SJCRH30 (cell line): ENCODE measurements around the gene TIAM2. TPM values are rescaled to one million over a fixed set of nuclear protein-coding genes. Genes with fewer than 3 reads are reported as not detected.
"Not testable (repeated sequence)": the region's sequence is repeated elsewhere in the genome, so short reads cannot be mapped to it uniquely, and the experiment has no call there.

ENCODE experiments used
- DNase-seq, 2 experiments: peaks; one replicate each; pipeline ENCODE4 v3.0.0-alpha.2; 2015 to 2020
- H3K27ac ChIP-seq: fragments of 250-450 bp; sonication (Bioruptor Pico); 2 replicates; pipeline ENCODE4 v1.5.1; 2020; ENCODE audit warnings: mild to moderate bottlenecking, moderate library complexity
- H3K27me3 ChIP-seq: fragments of 250-450 bp; sonication (Bioruptor Pico); 2 replicates; pipeline ENCODE4 v1.5.1; 2020; ENCODE audit warnings: mild to moderate bottlenecking, moderate library complexity
- H3K36me3 ChIP-seq: fragments of 250-450 bp; sonication (Bioruptor Pico); 2 replicates; pipeline ENCODE4 v1.5.1; 2020; ENCODE audit warnings: mild to moderate bottlenecking, moderate library complexity
- H3K4me1 ChIP-seq: fragments of 250-450 bp; sonication (Bioruptor Pico); 2 replicates; pipeline ENCODE4 v1.5.1; 2020; ENCODE audit warnings: mild to moderate bottlenecking, moderate library complexity
- H3K4me3 ChIP-seq: fragments of 250-450 bp; sonication (Bioruptor Pico); 2 replicates; pipeline ENCODE4 v1.5.1; 2020; ENCODE audit warnings: mild to moderate bottlenecking, moderate library complexity
- H3K9me3 ChIP-seq: fragments of 250-450 bp; sonication (Bioruptor Pico); replicated peaks from 2 replicates; pipeline ENCODE4 v1.5.1; 2020; ENCODE audit warnings: mild to moderate bottlenecking, moderate library complexity
- total RNA-seq: library from RNA; depleted of rRNA; stranded (reverse); fragments of >200 nt; shearing (Covaris generic); gene quantifications from 2 replicates; pipeline ENCODE4 v1.2.3, GENCODE V29; 2014

Gene TIAM2
- total RNA-seq, 1 experiment from 2014 or later, result 23.8 TPM

- no peak overlapping the region for H3K4me3 ChIP-seq
- H3K4me1 ChIP-seq, result peaks cover 15% of the 10 kb centered on the region
- H3K9me3 ChIP-seq, result peaks cover 5% of the 10 kb centered on the region; the same call in 1 of the 2 replicates
- no peak overlapping the region for H3K27ac ChIP-seq
- DNase-seq, result no peak
- peaks cover 8% of the 10 kb centered on the region for H3K36me3 ChIP-seq
- H3K27me3 ChIP-seq, result no peaks in the 10 kb centered on the region
Observed at GRCh38 chr6:155216312-155217046, 221.4 kb downstream of the TIAM2 start.

- not testable (repeated sequence) for H3K4me1 ChIP-seq, H3K27me3 ChIP-seq, H3K27ac ChIP-seq, H3K36me3 ChIP-seq, DNase-seq, H3K9me3 ChIP-seq, H3K4me3 ChIP-seq
Observed at GRCh38 chr6:155218711-155219110, 223.6 kb downstream of the TIAM2 start.

GRCh38 chr6:155219299-155219698 lies 224.2 kb downstream of the TIAM2 start:
- Histone ChIP-seq H3K27ac (no peak overlapping the region), H3K4me3 (no peak overlapping the region), H3K27me3 (no peaks in the 10 kb centered on the region), H3K9me3 (no peaks in the 10 kb centered on the region), H3K4me1 (no peaks in the 10 kb centered on the region), H3K36me3 (no peaks in the 10 kb centered on the region; the same call in 1 of the 2 replicates)
- DNase-seq, result no peak

- H3K27ac ChIP-seq, result no peak overlapping the region
- DNase-seq, result no peak
- no peaks in the 10 kb centered on the region for H3K9me3 ChIP-seq
- H3K36me3 ChIP-seq, result no peaks in the 10 kb centered on the region; the same call in 1 of the 2 replicates
- no peaks in the 10 kb centered on the region for H3K4me1 ChIP-seq
- no peaks in the 10 kb centered on the region for H3K27me3 ChIP-seq
- H3K4me3 ChIP-seq, result no peak overlapping the region
Observed at GRCh38 chr6:155219858-155220301, 224.8 kb downstream of the TIAM2 start.

- Histone ChIP-seq H3K27me3 (no peaks in the 10 kb centered on the region), H3K4me1 (no peaks in the 10 kb centered on the region), H3K9me3 (no peaks in the 10 kb centered on the region), H3K4me3 (no peak overlapping the region), H3K27ac (no peak overlapping the region), H3K36me3 (no peaks in the 10 kb centered on the region; the same call in 1 of the 2 replicates)
- DNase-seq, result no peak
Observed at GRCh38 chr6:155221086-155221485, 226.0 kb downstream of the TIAM2 start.

GRCh38 chr6:155222506-155222905 lies 227.4 kb downstream of the TIAM2 start:
- no peaks in the 10 kb centered on the region for H3K9me3 ChIP-seq
- H3K4me3 ChIP-seq, result no peak overlapping the region
- DNase-seq, result no peak
- no peak overlapping the region for H3K27ac ChIP-seq
- no peaks in the 10 kb centered on the region; the same call in 1 of the 2 replicates for H3K36me3 ChIP-seq
- no peaks in the 10 kb centered on the region for H3K4me1 ChIP-seq
- H3K27me3 ChIP-seq, result no peaks in the 10 kb centered on the region

- Histone ChIP-seq H3K27me3 (no peaks in the 10 kb centered on the region), H3K9me3 (no peaks in the 10 kb centered on the region), H3K4me1 (no peaks in the 10 kb centered on the region), H3K36me3 (no peaks in the 10 kb centered on the region), H3K4me3 (no peak overlapping the region), H3K27ac (no peak overlapping the region)
- DNase-seq, result no peak
Observed at GRCh38 chr6:155223646-155224451, 228.7 kb downstream of the TIAM2 start.

GRCh38 chr6:155224618-155225017 lies 229.5 kb downstream of the TIAM2 start:
- Histone ChIP-seq H3K4me3 (no peak overlapping the region), H3K27ac (no peak overlapping the region), H3K4me1 (no peaks in the 10 kb centered on the region), H3K36me3 (0 out of 2 replicates have a peak, but pooled peaks cover 3% of the 10 kb centered on the region), H3K27me3 (no peaks in the 10 kb centered on the region), H3K9me3 (no peaks in the 10 kb centered on the region)
- DNase-seq, result no peak

- Histone ChIP-seq H3K27ac (no peak overlapping the region), H3K36me3 (0 out of 2 replicates have a peak, but pooled peaks cover 3% of the 10 kb centered on the region), H3K9me3 (no peaks in the 10 kb centered on the region), H3K4me1 (no peaks in the 10 kb centered on the region), H3K27me3 (no peaks in the 10 kb centered on the region), H3K4me3 (no peak overlapping the region)
- DNase-seq, result no peak
Observed at GRCh38 chr6:155227046-155227445, 231.9 kb downstream of the TIAM2 start.

- no peak overlapping the region for H3K4me3 ChIP-seq
- no peak overlapping the region for H3K27ac ChIP-seq
- no peak for DNase-seq
- no peaks in the 10 kb centered on the region for H3K9me3 ChIP-seq
- H3K27me3 ChIP-seq, result no peaks in the 10 kb centered on the region
- 0 out of 2 replicates have a peak, but pooled peaks cover 3% of the 10 kb centered on the region for H3K36me3 ChIP-seq
- H3K4me1 ChIP-seq, result no peaks in the 10 kb centered on the region
Observed at GRCh38 chr6:155228546-155229166, 233.5 kb downstream of the TIAM2 start.

GRCh38 chr6:155230975-155231374 lies 235.9 kb downstream of the TIAM2 start:
- not testable (repeated sequence) for H3K27ac ChIP-seq, H3K4me1 ChIP-seq, H3K9me3 ChIP-seq, DNase-seq, H3K36me3 ChIP-seq, H3K27me3 ChIP-seq, H3K4me3 ChIP-seq

- no peak overlapping the region for H3K27ac ChIP-seq
- no peaks in the 10 kb centered on the region for H3K9me3 ChIP-seq
- no peaks in the 10 kb centered on the region for H3K27me3 ChIP-seq
- H3K4me1 ChIP-seq, result no peaks in the 10 kb centered on the region
- H3K4me3 ChIP-seq, result no peak overlapping the region
- H3K36me3 ChIP-seq, result 0 out of 2 replicates have a peak, but pooled peaks cover 3% of the 10 kb centered on the region
- no peak for DNase-seq
Observed at GRCh38 chr6:155232848-155233247, 237.7 kb downstream of the TIAM2 start.

GRCh38 chr6:155234167-155234566 lies 239.1 kb downstream of the TIAM2 start:
- no peaks in the 10 kb centered on the region; the same call in 1 of the 2 replicates for H3K9me3 ChIP-seq
- DNase-seq, result no peak
- 0 out of 2 replicates have a peak, but pooled peaks cover 3% of the 10 kb centered on the region for H3K36me3 ChIP-seq
- no peak overlapping the region for H3K4me3 ChIP-seq
- H3K27ac ChIP-seq, result no peak overlapping the region
- no peaks in the 10 kb centered on the region for H3K27me3 ChIP-seq
- H3K4me1 ChIP-seq, result no peaks in the 10 kb centered on the region

GRCh38 chr6:155234687-155235086 lies 239.6 kb downstream of the TIAM2 start:
- no peak overlapping the region for H3K27ac ChIP-seq

GRCh38 chr6:155235087-155235486 lies 240.0 kb downstream of the TIAM2 start:
- no peaks in the 10 kb centered on the region for H3K27me3 ChIP-seq
- H3K9me3 ChIP-seq, result no peaks in the 10 kb centered on the region; the same call in 1 of the 2 replicates
- no peaks in the 10 kb centered on the region for H3K4me1 ChIP-seq
- DNase-seq, result no peak
- H3K36me3 ChIP-seq, result no peaks in the 10 kb centered on the region
- H3K4me3 ChIP-seq, result no peak overlapping the region
- H3K27ac ChIP-seq, result no peak overlapping the region

More at GRCh38 chr6:155234687-155235086, 239.6 kb downstream of the TIAM2 start:
- DNase-seq, result no peak
- H3K27me3 ChIP-seq, result no peaks in the 10 kb centered on the region
- no peak overlapping the region for H3K4me3 ChIP-seq
- no peaks in the 10 kb centered on the region; the same call in 1 of the 2 replicates for H3K9me3 ChIP-seq
- H3K4me1 ChIP-seq, result no peaks in the 10 kb centered on the region
- no peaks in the 10 kb centered on the region for H3K36me3 ChIP-seq
